Loucy (cell line): ENCODE data around the gene TRPM5.

Experiments
- H2AFZ ChIP-seq: fragments of 200-600 bp; sonication (generic); 2 replicates; pipeline ENCODE4 v1.6.0; 2016; ENCODE audit warnings: antibody characterized with exemption, mild to moderate bottlenecking, low read length, moderate library complexity
- H3F3A ChIP-seq: fragments of 200-600 bp; 2 replicates; pipeline ENCODE4 v1.6.0; 2016; ENCODE audit warnings: antibody characterized with exemption, low read depth, mild to moderate bottlenecking
- H3K27me3 ChIP-seq: fragments of 200-600 bp; sonication (generic); 2 replicates; pipeline ENCODE4 v1.6.1; 2014; ENCODE audit warnings: low read length, mild to moderate bottlenecking; ENCODE audit not compliant: insufficient read depth, poor library complexity, severe bottlenecking
- H3K36me3 ChIP-seq: fragments of 200-600 bp; sonication (generic); 2 replicates; pipeline ENCODE4 v1.6.1; 2016; ENCODE audit warnings: low read length; ENCODE audit not compliant: insufficient read depth
- H3K4me1 ChIP-seq: fragments of 200-600 bp; sonication (generic); 2 replicates; pipeline ENCODE4 v1.5.1; 2014; ENCODE audit warnings: low read length, mild to moderate bottlenecking; ENCODE audit not compliant: insufficient read depth, poor library complexity, severe bottlenecking
- H3K4me2 ChIP-seq: fragments of 200-600 bp; sonication (generic); 2 replicates; pipeline ENCODE4 v1.6.0; 2014; ENCODE audit warnings: antibody characterized with exemption, low read length, low read depth, mild to moderate bottlenecking; ENCODE audit not compliant: poor library complexity, severe bottlenecking
- H3K4me3 ChIP-seq: fragments of 200-600 bp; sonication (generic); 2 replicates; pipeline ENCODE4 v1.5.1; 2014; ENCODE audit warnings: low read length, mild to moderate bottlenecking, mixed read lengths; ENCODE audit not compliant: poor library complexity, severe bottlenecking
- H3K79me2 ChIP-seq: fragments of 200-600 bp; sonication (generic); 2 replicates; pipeline ENCODE4 v1.6.1; 2014; ENCODE audit warnings: low read length; ENCODE audit not compliant: insufficient read depth
- H3K9ac ChIP-seq: fragments of 200-600 bp; sonication (generic); 2 replicates; pipeline ENCODE4 v1.6.0; 2014; ENCODE audit warnings: mild to moderate bottlenecking, low read depth, low read length, moderate library complexity; ENCODE audit not compliant: poor library complexity, severe bottlenecking
- H3K9me2 ChIP-seq: fragments of 200-600 bp; sonication (generic); replicated peaks from 2 replicates; pipeline ENCODE4 v1.6.1; 2016; ENCODE audit warnings: low read depth, low read length, mixed read lengths
- H3K9me3 ChIP-seq: fragments of 200-600 bp; sonication (generic); 2 replicates; pipeline ENCODE4 v1.6.1; 2014; ENCODE audit warnings: mild to moderate bottlenecking, antibody characterized with exemption, low read length, low read depth; ENCODE audit not compliant: insufficient read depth
- H4K20me1 ChIP-seq: fragments of 200-600 bp; sonication (generic); 2 replicates; pipeline ENCODE4 v1.6.0; 2014; ENCODE audit warnings: antibody characterized with exemption, low read length, mild to moderate bottlenecking; ENCODE audit not compliant: insufficient read depth, poor library complexity, severe bottlenecking
- CTCF ChIP-seq: fragments of 200-600 bp; sonication (generic); conservative IDR thresholded peaks from 2 replicates; pipeline ENCODE4 v1.5.1; 2014; ENCODE audit warnings: mild to moderate bottlenecking, antibody characterized with exemption, low read length
- EZH2phosphoT487 ChIP-seq: fragments of 200-600 bp; IDR thresholded peaks from 2 replicates; pipeline ENCODE4 v1.6.1; 2018; ENCODE audit warnings: antibody characterized with exemption, mild to moderate bottlenecking, moderate library complexity, borderline replicate concordance

TRPM5 gene

DNA sequence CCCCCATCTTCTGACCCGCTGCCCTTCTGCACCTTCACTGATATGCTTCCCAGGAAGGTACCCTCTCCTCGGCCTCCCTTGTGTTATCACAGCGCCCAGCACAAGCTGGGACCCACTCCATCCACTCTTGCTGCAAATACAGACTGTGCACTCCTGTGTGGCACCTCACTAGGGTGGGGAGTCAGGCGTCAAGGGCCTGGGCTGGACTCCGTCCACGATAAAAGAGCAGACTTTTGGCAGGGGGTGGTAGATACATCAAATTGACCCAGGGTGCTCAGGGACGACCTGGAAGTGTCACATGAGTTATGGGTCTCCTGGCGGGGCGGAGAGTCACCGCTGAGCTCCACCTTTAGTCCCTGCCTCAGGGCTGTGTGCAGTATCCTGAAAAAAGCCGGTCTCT is 908 bp downstream of the TRPM5 start:
- no peaks in the 10 kb centered on the region for H3K4me1 ChIP-seq
- no peak overlapping the region for H3K9ac ChIP-seq
- no peak overlapping the region for H3K4me2 ChIP-seq
- no peaks in the 10 kb centered on the region for H3K9me3 ChIP-seq
- no peaks in the 10 kb centered on the region for H4K20me1 ChIP-seq
- H3K36me3 ChIP-seq, result no peaks in the 10 kb centered on the region
- H3K4me3 ChIP-seq, result no peak overlapping the region
- no peaks in the 10 kb centered on the region for H3F3A ChIP-seq
- TF ChIP-seq EZH2phosphoT487, result no peak
- no peak for TF ChIP-seq CTCF
- no peak overlapping the region for H2AFZ ChIP-seq
- no peaks in the 10 kb centered on the region for H3K27me3 ChIP-seq
- H3K79me2 ChIP-seq, result no peaks in the 10 kb centered on the region
- H3K9me2 ChIP-seq, result no peaks in the 10 kb centered on the region

- no peaks in the 10 kb centered on the region for H3F3A ChIP-seq
- TF ChIP-seq CTCF (no peak), EZH2phosphoT487 (no peak)
- no peak overlapping the region for H3K4me3 ChIP-seq
- H3K36me3 ChIP-seq, result no peaks in the 10 kb centered on the region
- H3K4me2 ChIP-seq, result no peak overlapping the region
- no peaks in the 10 kb centered on the region for H3K79me2 ChIP-seq
- H3K9me3 ChIP-seq, result no peaks in the 10 kb centered on the region
- no peaks in the 10 kb centered on the region for H4K20me1 ChIP-seq
- H3K4me1 ChIP-seq, result no peaks in the 10 kb centered on the region
- H3K9me2 ChIP-seq, result no peaks in the 10 kb centered on the region
- no peaks in the 10 kb centered on the region for H3K27me3 ChIP-seq
- H2AFZ ChIP-seq, result no peak overlapping the region
- H3K9ac ChIP-seq, result no peak overlapping the region
Observed at GRCh38 chr11:2442589-2442988, 1.7 kb downstream of the TRPM5 start.

- no peak overlapping the region for H3K4me2 ChIP-seq
Observed at GRCh38 chr11:2441171-2441570, 3.1 kb downstream of the TRPM5 start.

More at GRCh38 chr11:2441171-2441570, 3.1 kb downstream of the TRPM5 start:
- H3K36me3 ChIP-seq, result no peaks in the 10 kb centered on the region
- H3K9me2 ChIP-seq, result no peaks in the 10 kb centered on the region
- no peak overlapping the region for H2AFZ ChIP-seq
- no peak overlapping the region for H3K9ac ChIP-seq
- H3F3A ChIP-seq, result no peaks in the 10 kb centered on the region
- H3K27me3 ChIP-seq, result no peaks in the 10 kb centered on the region
- H3K79me2 ChIP-seq, result no peaks in the 10 kb centered on the region
- H4K20me1 ChIP-seq, result no peaks in the 10 kb centered on the region
- no peak overlapping the region for H3K4me3 ChIP-seq
- no peak for TF ChIP-seq EZH2phosphoT487
- no peak for TF ChIP-seq CTCF
- no peaks in the 10 kb centered on the region for H3K4me1 ChIP-seq
- no peaks in the 10 kb centered on the region for H3K9me3 ChIP-seq
